HEK293T (cell line): ENCODE results near the gene RCHY1.
"Not testable (repeated sequence)": the region's sequence is repeated elsewhere in the genome, so short reads cannot be mapped to it uniquely, and the experiment has no call there.

ENCODE experiments used
- CTCF ChIA-PET: fragments of 350-600 bp; formaldehyde crosslinking; extraction: SDS; loops from one replicate; lab custom pipeline; 2021; ENCODE audit warnings: antibody characterized with exemption, inconsistent platforms; lab: Yijun Ruan, JAX
- POLR2A ChIA-PET: fragments of 350-600 bp; formaldehyde crosslinking; extraction: SDS; loops from one replicate; lab custom pipeline; 2020; ENCODE audit warnings: antibody characterized with exemption, inconsistent platforms; lab: Yijun Ruan, JAX
- DNase-seq: peaks from one replicate; pipeline ENCODE4 v3.0.0; 2012; ENCODE audit warnings: mixed read lengths; ENCODE audit errors: extremely low spot score
- ARNT ChIP-seq: fragments of 450-650 bp; IDR thresholded peaks from 2 replicates; pipeline ENCODE4 v1.6.1; 2017; ENCODE audit warnings: mild to moderate bottlenecking
- BHLHE40 ChIP-seq: fragments of 450-650 bp; IDR thresholded peaks from 2 replicates; pipeline ENCODE4 v1.6.1; 2016; ENCODE audit warnings: mild to moderate bottlenecking, moderate library complexity, borderline replicate concordance
- CTBP1 ChIP-seq: fragments of 450-650 bp; IDR thresholded peaks from 2 replicates; pipeline ENCODE4 v1.6.1; 2016; ENCODE audit warnings: borderline replicate concordance
- ELF4 ChIP-seq: fragments of 450-650 bp; IDR thresholded peaks from 2 replicates; pipeline ENCODE4 v1.6.1; 2017; ENCODE audit warnings: antibody characterized with exemption
- FOXA1 ChIP-seq: fragments of 450-650 bp; IDR thresholded peaks from 2 replicates; pipeline ENCODE4 v1.6.1; 2016; ENCODE audit warnings: mild to moderate bottlenecking
- FOXK2 ChIP-seq: fragments of 450-650 bp; IDR thresholded peaks from 2 replicates; pipeline ENCODE4 v1.6.1; 2016; ENCODE audit warnings: mild to moderate bottlenecking
- FOXM1 ChIP-seq: fragments of 450-650 bp; IDR thresholded peaks from 2 replicates; pipeline ENCODE4 v1.6.1; 2017; ENCODE audit warnings: mild to moderate bottlenecking, borderline replicate concordance
- L3MBTL2 ChIP-seq: fragments of 450-650 bp; conservative IDR thresholded peaks from 2 replicates; pipeline ENCODE4 v1.6.1; 2016; ENCODE audit warnings: mild to moderate bottlenecking
- LEF1 ChIP-seq: fragments of 450-650 bp; IDR thresholded peaks from 2 replicates; pipeline ENCODE4 v1.6.1; 2017; ENCODE audit warnings: mild to moderate bottlenecking, borderline replicate concordance
- NFRKB ChIP-seq: fragments of 450-650 bp; IDR thresholded peaks from 2 replicates; pipeline ENCODE4 v1.6.1; 2016; ENCODE audit warnings: mild to moderate bottlenecking, moderate library complexity
- PKNOX1 ChIP-seq: fragments of 450-650 bp; IDR thresholded peaks from 2 replicates; pipeline ENCODE4 v1.6.1; 2016
- SUZ12 ChIP-seq: fragments of 450-650 bp; IDR thresholded peaks from 2 replicates; pipeline ENCODE4 v1.6.1; 2016; ENCODE audit warnings: mild to moderate bottlenecking
- TARDBP ChIP-seq: fragments of 450-650 bp; IDR thresholded peaks from 2 replicates; pipeline ENCODE4 v1.6.1; 2016
- ZNF384 ChIP-seq: fragments of 450-650 bp; IDR thresholded peaks from 2 replicates; pipeline ENCODE4 v1.6.1; 2016

The RCHY1 gene

GRCh38 chr4:75530556-75531322, 16.5 kb upstream of the RCHY1 start:
- ChIA-PET CTCF (no interaction called here), POLR2A (interaction anchor here (0.8 kb wide), 1 partner anchor 16 kb away, joined by 3 read pairs; the partner anchor contains the start of genes RCHY1 and THAP6)
- no peak for DNase-seq
- TF ChIP-seq FOXA1, result no peak
- no peak for TF ChIP-seq ARNT
- no peak for TF ChIP-seq L3MBTL2
- no peak for TF ChIP-seq LEF1
- TF ChIP-seq NFRKB, result no peak
- TF ChIP-seq ZNF384, result no peak
- TF ChIP-seq CTBP1, result no peak
- no peak for TF ChIP-seq PKNOX1
- TF ChIP-seq TARDBP, result no peak

- POLR2A ChIA-PET, result no interaction called here
Observed at GRCh38 chr4:75527482-75527881, 13.3 kb upstream of the RCHY1 start.

GRCh38 chr4:75525910-75526309, 11.7 kb upstream of the RCHY1 start:
- POLR2A ChIA-PET, result interaction anchor here (2.2 kb wide), 1 partner anchor 11 kb away, joined by 10 read pairs; the partner anchor contains the start of genes RCHY1 and THAP6
- no peak for DNase-seq

More at GRCh38 chr4:75527482-75527881, 13.3 kb upstream of the RCHY1 start:
- no peak for DNase-seq
- no peak for TF ChIP-seq ARNT
- TF ChIP-seq L3MBTL2, result no peak
- TF ChIP-seq CTBP1, result no peak
- TF ChIP-seq ELF4, result no peak
- no peak for TF ChIP-seq PKNOX1
- TF ChIP-seq LEF1, result no peak
- TF ChIP-seq BHLHE40, result no peak
- TF ChIP-seq FOXM1, result no peak
- TF ChIP-seq FOXK2, result no peak
- CTCF ChIA-PET, result interaction anchor here (1.3 kb wide), 1 partner anchor 14 kb away, joined by 3 read pairs; the partner anchor contains the start of genes RCHY1 and THAP6

GRCh38 chr4:75525086-75525485, 10.9 kb upstream of the RCHY1 start:
- DNase-seq, result no peak
- ChIA-PET POLR2A (interaction anchor here (2.2 kb wide), 1 partner anchor 11 kb away, joined by 10 read pairs; the partner anchor contains the start of genes RCHY1 and THAP6), CTCF (no interaction called here)
- TF ChIP-seq SUZ12, result no peak

More at GRCh38 chr4:75525910-75526309, 11.7 kb upstream of the RCHY1 start:
- CTCF ChIA-PET, result no interaction called here
- TF ChIP-seq FOXM1 (no peak), FOXA1 (no peak), LEF1 (no peak), CTBP1 (no peak)

- CTCF ChIA-PET, POLR2A ChIA-PET, DNase-seq: not testable (repeated sequence)
Observed at GRCh38 chr4:75519452-75519851, 5.2 kb upstream of the RCHY1 start.

- ChIA-PET CTCF (no interaction called here), POLR2A (no interaction called here)
- no peak for DNase-seq
- TF ChIP-seq FOXK2 (no peak), BHLHE40 (no peak), TARDBP (no peak), ZNF384 (no peak), ARNT (no peak), FOXA1 (no peak), FOXM1 (no peak)
Observed at GRCh38 chr4:75516144-75516543, 1.9 kb upstream of the RCHY1 start.

- ChIA-PET CTCF (interaction anchor here (1.3 kb wide), 1 partner anchor 27 kb away, joined by 3 read pairs; no protein-coding TSS in a partner anchor), POLR2A (interaction anchor here (0.8 to 2.1 kb wide), 12 partner anchors 8 to 580 kb away, joined by 3 to 12 read pairs (median 4); partner anchors contain the start of gene ODAPH)
- no peak for DNase-seq
- no peak for TF ChIP-seq NFRKB
- TF ChIP-seq FOXK2, result no peak
- no peak for TF ChIP-seq ARNT
- TF ChIP-seq TARDBP, result no peak
- TF ChIP-seq CTBP1, result no peak
- no peak for TF ChIP-seq ZNF384
Observed at GRCh38 chr4:75514949-75515612, 878 bp upstream of the RCHY1 start.
